ENCODE measurements around the gene USP40.
"Not testable (repeated sequence)": the region's sequence is repeated elsewhere in the genome, so short reads cannot be mapped to it uniquely, and the experiment has no call there.

The USP40 gene

DNA sequence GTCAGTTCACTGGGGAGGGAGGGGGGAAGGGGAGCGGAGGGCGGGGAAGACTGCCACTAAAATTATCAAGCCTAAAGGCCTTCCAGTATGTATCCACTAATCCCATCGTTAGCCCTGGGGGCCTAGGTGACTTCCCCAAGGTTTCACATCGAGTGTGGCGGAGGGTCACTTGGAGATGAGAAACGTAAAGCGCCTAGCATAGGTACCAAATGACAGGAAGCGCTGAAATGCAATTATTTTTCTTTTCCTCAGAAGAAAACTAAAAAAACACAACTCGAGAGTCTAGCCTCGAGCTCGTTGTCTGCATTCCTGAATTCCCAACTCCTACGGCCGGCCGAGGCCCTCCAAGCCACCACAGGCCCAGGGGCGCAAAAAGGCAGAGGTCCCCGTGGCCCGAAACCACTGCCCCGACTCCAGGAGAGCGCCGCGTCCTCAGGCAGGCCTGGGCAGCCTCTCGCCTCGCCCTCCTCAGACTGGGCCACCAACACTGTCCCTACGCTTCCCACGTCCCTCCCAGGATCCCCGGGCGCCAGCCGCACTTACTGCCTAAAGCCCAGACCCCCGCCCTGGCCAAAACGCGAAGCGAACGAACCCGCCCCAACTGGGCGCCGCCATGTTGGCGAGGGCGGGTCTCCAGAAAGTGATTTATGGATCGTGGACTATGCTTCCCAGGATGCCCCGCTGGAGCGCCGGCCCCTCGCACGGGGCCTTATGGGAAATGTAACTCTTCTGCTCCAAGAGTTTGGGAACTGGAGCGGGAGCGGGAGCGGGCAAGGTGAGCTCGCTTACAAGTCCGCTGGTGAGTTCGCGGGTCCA is at the start of gene USP40:
Gene USP40 (minus strand): TSS at position 642 of the 816 bp plus-strand sequence. CDS start 1,228 bp downstream, outside the sequence.
- no peaks in the 10 kb centered on the region for H3K27me3 ChIP-seq (ENCODE audit: control insufficient read depth in 1 of 2, insufficient read depth in 2 of 2, low read length in 2 of 2)
- no peaks in the 10 kb centered on the region for H3K36me3 ChIP-seq (ENCODE audit: control insufficient read depth in 2 of 2, insufficient read depth in 2 of 2, low read length in 2 of 2)
- no peaks in the 10 kb centered on the region for H3K9me3 ChIP-seq (ENCODE audit: control insufficient read depth in 2 of 2, low read length in 2 of 2)
- H3K4me1 ChIP-seq (ENCODE audit: control insufficient read depth, insufficient read depth, low read length) = no peaks in the 10 kb centered on the region
- peak within 1 kb of the TSS; percentile 99 to 100 for H3K9ac ChIP-seq (ENCODE audit: low read length in 2 of 2)
- peak within 1 kb of the TSS; percentile 94 for H3K27ac ChIP-seq (ENCODE audit: low read length)
- H3K4me3 ChIP-seq (ENCODE audit: low read length in 2 of 2) = peak within 1 kb of the TSS; percentile 98

DNA sequence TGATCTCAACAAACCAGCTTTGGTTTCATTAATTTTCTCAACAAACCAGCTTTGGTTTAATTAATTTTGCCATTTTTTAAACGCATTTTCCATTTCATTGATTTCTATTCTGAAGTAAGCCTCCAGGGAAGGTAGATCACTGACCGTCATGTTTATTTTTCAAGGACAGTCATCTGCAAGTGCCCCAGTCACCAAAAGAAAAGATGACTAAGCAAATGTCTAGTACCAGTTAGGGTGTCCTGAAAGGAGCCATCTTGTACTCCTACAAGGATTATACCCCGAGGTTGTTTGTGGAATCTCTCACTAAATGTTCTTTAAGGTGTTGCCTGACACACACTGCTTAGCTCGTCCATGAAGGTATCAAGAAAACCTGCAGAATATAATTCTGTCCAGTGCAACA is 44.7 kb upstream of the USP40 start:
- no peaks in the 10 kb centered on the region for H3K36me3 ChIP-seq (ENCODE audit: control insufficient read depth in 2 of 2, insufficient read depth in 2 of 2, low read length in 2 of 2)
- no peaks in the 10 kb centered on the region for H3K9me3 ChIP-seq (ENCODE audit: control insufficient read depth in 2 of 2, low read length in 2 of 2)
- H3K4me3 ChIP-seq (ENCODE audit: low read length in 2 of 2) = no peak overlapping the region
- no peak overlapping the region for H3K27ac ChIP-seq (ENCODE audit: low read length)
- H3K9ac ChIP-seq (ENCODE audit: low read length in 2 of 2) = no peak overlapping the region
- H3K27me3 ChIP-seq (ENCODE audit: control insufficient read depth in 1 of 2, insufficient read depth in 2 of 2, low read length in 2 of 2) = no peaks in the 10 kb centered on the region
- no peaks in the 10 kb centered on the region for H3K4me1 ChIP-seq (ENCODE audit: control insufficient read depth, insufficient read depth, low read length)

DNA sequence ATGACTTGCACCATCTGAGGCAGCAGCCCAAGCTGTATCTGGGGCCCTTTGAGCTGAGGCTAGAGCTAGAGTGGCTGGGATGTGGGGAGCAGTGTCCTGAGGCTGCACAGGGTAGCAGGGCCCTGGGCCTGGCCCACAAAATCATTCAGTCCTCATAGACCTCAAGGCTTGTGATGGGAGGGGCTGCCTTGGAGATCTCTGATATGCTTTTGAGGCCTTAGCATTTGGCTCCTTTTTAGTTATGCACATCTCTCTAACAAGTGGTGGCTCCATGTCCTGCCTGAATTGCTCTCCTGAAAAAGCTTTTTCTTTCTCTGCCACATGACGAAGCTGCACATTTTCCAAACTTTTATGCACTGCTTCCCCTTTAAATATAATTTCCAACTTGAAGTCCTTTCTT is 39.1 kb upstream of the USP40 start:
- Histone ChIP-seq H3K27ac (ENCODE audit: low read length) (no peak overlapping the region), H3K27me3 (ENCODE audit: control insufficient read depth in 1 of 2, insufficient read depth in 2 of 2, low read length in 2 of 2) (no peaks in the 10 kb centered on the region), H3K36me3 (ENCODE audit: control insufficient read depth in 2 of 2, insufficient read depth in 2 of 2, low read length in 2 of 2) (no peaks in the 10 kb centered on the region), H3K9me3 (ENCODE audit: control insufficient read depth in 2 of 2, low read length in 2 of 2) (no peaks in the 10 kb centered on the region), H3K4me1 (ENCODE audit: control insufficient read depth, insufficient read depth, low read length) (peaks cover 2% of the 10 kb centered on the region), H3K4me3 (ENCODE audit: low read length in 2 of 2) (no peak overlapping the region), H3K9ac (ENCODE audit: low read length in 2 of 2) (no peak overlapping the region)

DNA sequence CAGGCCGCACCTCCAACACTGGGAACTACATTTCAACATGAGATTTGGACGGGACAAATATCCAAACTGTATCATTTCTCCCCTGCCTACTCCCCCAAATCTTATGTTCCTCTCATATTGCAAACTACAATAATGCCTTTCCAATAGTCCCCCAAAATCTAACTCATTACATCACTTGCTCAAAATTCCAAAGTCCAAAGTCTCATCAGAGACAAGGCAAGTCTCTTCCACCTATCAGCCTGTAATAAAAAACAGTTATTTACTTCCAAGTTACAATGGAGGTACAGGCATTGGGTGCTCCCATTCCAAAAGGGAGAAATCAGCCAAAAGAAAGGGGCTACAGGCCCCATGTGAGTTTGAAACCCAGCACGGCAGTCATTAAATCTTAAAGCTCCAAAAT is 38.2 kb upstream of the USP40 start:
- no peak overlapping the region for H3K27ac ChIP-seq (ENCODE audit: low read length)
- peaks cover 0 to 2% of the 10 kb centered on the region in 2 donors for H3K27me3 ChIP-seq (ENCODE audit: control insufficient read depth in 1 of 2, insufficient read depth in 2 of 2, low read length in 2 of 2)
- no peaks in the 10 kb centered on the region for H3K36me3 ChIP-seq (ENCODE audit: control insufficient read depth in 2 of 2, insufficient read depth in 2 of 2, low read length in 2 of 2)
- H3K9ac ChIP-seq (ENCODE audit: low read length in 2 of 2) = no peak overlapping the region
- H3K4me1 ChIP-seq (ENCODE audit: control insufficient read depth, insufficient read depth, low read length) = peaks cover 2% of the 10 kb centered on the region
- no peak overlapping the region for H3K4me3 ChIP-seq (ENCODE audit: low read length in 2 of 2)
- H3K9me3 ChIP-seq (ENCODE audit: control insufficient read depth in 2 of 2, low read length in 2 of 2) = no peaks in the 10 kb centered on the region

- H3K4me1 ChIP-seq (ENCODE audit: control insufficient read depth, insufficient read depth, low read length) = peaks cover 2% of the 10 kb centered on the region
- H3K27ac ChIP-seq (ENCODE audit: low read length) = no peak overlapping the region
- H3K9me3 ChIP-seq (ENCODE audit: control insufficient read depth in 2 of 2, low read length in 2 of 2) = no peaks in the 10 kb centered on the region
- H3K4me3 ChIP-seq (ENCODE audit: low read length in 2 of 2) = no peak overlapping the region
- peaks cover 0 to 2% of the 10 kb centered on the region in 2 donors for H3K27me3 ChIP-seq (ENCODE audit: control insufficient read depth in 1 of 2, insufficient read depth in 2 of 2, low read length in 2 of 2)
- H3K36me3 ChIP-seq (ENCODE audit: control insufficient read depth in 2 of 2, insufficient read depth in 2 of 2, low read length in 2 of 2) = no peaks in the 10 kb centered on the region
- H3K9ac ChIP-seq (ENCODE audit: low read length in 2 of 2) = no peak overlapping the region
These were observed 36.9 kb upstream of the USP40 start for GRCh38 chr2:233603520-233603919.

- Histone ChIP-seq H3K4me1 (ENCODE audit: control insufficient read depth, insufficient read depth, low read length) (peaks cover 2% of the 10 kb centered on the region), H3K36me3 (ENCODE audit: control insufficient read depth in 2 of 2, insufficient read depth in 2 of 2, low read length in 2 of 2) (no peaks in the 10 kb centered on the region), H3K27ac (ENCODE audit: low read length) (no peak overlapping the region), H3K9me3 (ENCODE audit: control insufficient read depth in 2 of 2, low read length in 2 of 2) (no peaks in the 10 kb centered on the region), H3K27me3 (ENCODE audit: control insufficient read depth in 1 of 2, insufficient read depth in 2 of 2, low read length in 2 of 2) (peaks cover 0 to 2% of the 10 kb centered on the region in 2 donors), H3K9ac (ENCODE audit: low read length in 2 of 2) (no peak overlapping the region), H3K4me3 (ENCODE audit: low read length in 2 of 2) (no peak overlapping the region)
These were observed 35.5 kb upstream of the USP40 start for GRCh38 chr2:233602076-233602475.

DNA sequence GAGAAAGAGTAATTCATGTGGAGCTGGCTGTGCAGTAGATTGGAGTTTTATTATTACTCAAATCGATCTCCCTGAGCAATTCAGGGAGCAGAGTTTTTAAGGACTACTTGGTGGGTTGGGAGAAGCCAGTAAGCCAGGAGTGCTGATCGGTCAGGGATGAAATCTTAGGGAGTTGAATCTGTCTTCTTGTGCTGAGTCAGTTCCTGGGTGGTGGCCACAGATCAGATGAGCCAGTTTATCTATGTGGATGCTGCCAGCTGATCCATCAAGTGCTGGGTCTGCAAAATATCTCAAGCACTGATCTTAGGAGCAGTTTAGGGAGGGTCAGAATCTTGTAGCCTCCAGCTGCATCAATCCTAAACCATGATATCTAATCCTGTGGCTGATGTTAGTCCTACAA is 33.8 kb upstream of the USP40 start:
- Histone ChIP-seq H3K36me3 (ENCODE audit: control insufficient read depth in 2 of 2, insufficient read depth in 2 of 2, low read length in 2 of 2) (no peaks in the 10 kb centered on the region), H3K27ac (ENCODE audit: low read length) (no peak overlapping the region), H3K27me3 (ENCODE audit: control insufficient read depth in 1 of 2, insufficient read depth in 2 of 2, low read length in 2 of 2) (peaks cover 0 to 2% of the 10 kb centered on the region in 2 donors), H3K9me3 (ENCODE audit: control insufficient read depth in 2 of 2, low read length in 2 of 2) (no peaks in the 10 kb centered on the region), H3K4me1 (ENCODE audit: control insufficient read depth, insufficient read depth, low read length) (peaks cover 2% of the 10 kb centered on the region), H3K9ac (ENCODE audit: low read length in 2 of 2) (no peak overlapping the region), H3K4me3 (ENCODE audit: low read length in 2 of 2) (no peak overlapping the region)

DNA sequence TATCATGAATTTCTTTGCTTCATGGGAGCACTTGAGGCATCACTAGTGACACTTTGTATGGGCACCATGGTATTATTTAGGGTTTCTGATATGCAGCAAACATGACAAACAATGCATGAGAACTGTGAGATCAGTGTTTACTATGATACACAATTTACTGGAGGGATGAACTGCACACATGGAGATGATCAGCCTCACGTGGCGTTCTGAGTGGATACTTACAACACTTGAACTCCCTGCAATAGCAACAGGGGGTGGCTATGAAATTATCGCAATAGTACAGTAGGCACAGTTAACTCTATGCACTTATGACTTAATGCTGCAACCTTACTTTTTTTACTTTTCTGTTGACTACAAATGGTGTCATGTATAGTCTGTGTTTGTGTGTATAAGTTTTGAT is 32.4 kb upstream of the USP40 start:
- peaks cover 0 to 2% of the 10 kb centered on the region in 2 donors for H3K27me3 ChIP-seq (ENCODE audit: control insufficient read depth in 1 of 2, insufficient read depth in 2 of 2, low read length in 2 of 2)
- no peaks in the 10 kb centered on the region for H3K36me3 ChIP-seq (ENCODE audit: control insufficient read depth in 2 of 2, insufficient read depth in 2 of 2, low read length in 2 of 2)
- H3K9ac ChIP-seq (ENCODE audit: low read length in 2 of 2) = no peak overlapping the region
- no peaks in the 10 kb centered on the region for H3K9me3 ChIP-seq (ENCODE audit: control insufficient read depth in 2 of 2, low read length in 2 of 2)
- no peak overlapping the region for H3K27ac ChIP-seq (ENCODE audit: low read length)
- H3K4me1 ChIP-seq (ENCODE audit: control insufficient read depth, insufficient read depth, low read length) = peaks cover 2% of the 10 kb centered on the region
- H3K4me3 ChIP-seq (ENCODE audit: low read length in 2 of 2) = no peak overlapping the region

DNA sequence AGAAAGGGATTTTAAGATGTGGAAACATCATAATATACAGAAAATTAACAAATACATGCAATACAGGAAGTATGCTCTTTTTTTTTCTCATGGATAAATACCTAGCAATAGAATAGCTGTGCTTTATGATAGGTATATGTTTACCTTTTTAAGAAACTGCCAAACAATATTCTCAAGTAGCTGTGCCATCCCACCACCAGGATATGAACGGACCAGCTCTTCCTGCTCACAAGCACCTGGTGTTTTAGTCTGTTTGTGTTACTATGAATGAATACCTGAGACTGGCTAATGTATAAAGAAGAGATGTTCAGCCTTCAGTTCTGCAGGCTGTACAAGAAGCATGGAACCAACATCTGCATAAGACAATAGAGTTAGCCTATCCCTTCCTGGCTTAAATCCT is 30.9 kb upstream of the USP40 start:
- no peaks in the 10 kb centered on the region for H3K9me3 ChIP-seq (ENCODE audit: control insufficient read depth in 2 of 2, low read length in 2 of 2)
- no peak overlapping the region for H3K4me3 ChIP-seq (ENCODE audit: low read length in 2 of 2)
- no peaks in the 10 kb centered on the region for H3K36me3 ChIP-seq (ENCODE audit: control insufficient read depth in 2 of 2, insufficient read depth in 2 of 2, low read length in 2 of 2)
- no peaks in the 10 kb centered on the region for H3K4me1 ChIP-seq (ENCODE audit: control insufficient read depth, insufficient read depth, low read length)
- peaks cover 0 to 2% of the 10 kb centered on the region in 2 donors for H3K27me3 ChIP-seq (ENCODE audit: control insufficient read depth in 1 of 2, insufficient read depth in 2 of 2, low read length in 2 of 2)
- H3K27ac ChIP-seq (ENCODE audit: low read length) = no peak overlapping the region
- H3K9ac ChIP-seq (ENCODE audit: low read length in 2 of 2) = no peak overlapping the region

- H3K4me1 ChIP-seq (ENCODE audit: control insufficient read depth, insufficient read depth, low read length) = no peaks in the 10 kb centered on the region
- H3K27me3 ChIP-seq (ENCODE audit: control insufficient read depth in 1 of 2, insufficient read depth in 2 of 2, low read length in 2 of 2) = peaks cover 0 to 2% of the 10 kb centered on the region in 2 donors
- H3K4me3 ChIP-seq (ENCODE audit: low read length in 2 of 2) = no peak overlapping the region
- no peaks in the 10 kb centered on the region for H3K9me3 ChIP-seq (ENCODE audit: control insufficient read depth in 2 of 2, low read length in 2 of 2)
- H3K27ac ChIP-seq (ENCODE audit: low read length) = no peak overlapping the region
- H3K9ac ChIP-seq (ENCODE audit: low read length in 2 of 2) = no peak overlapping the region
- H3K36me3 ChIP-seq (ENCODE audit: control insufficient read depth in 2 of 2, insufficient read depth in 2 of 2, low read length in 2 of 2) = no peaks in the 10 kb centered on the region
These were observed 26.6 kb upstream of the USP40 start for GRCh38 chr2:233593201-233593600.

GRCh38 chr2:233592706-233593105 is 26.1 kb upstream of the USP40 start:
- not testable (repeated sequence) for H3K36me3 ChIP-seq (ENCODE audit: control insufficient read depth in 2 of 2, insufficient read depth in 2 of 2, low read length in 2 of 2); H3K27me3 ChIP-seq (ENCODE audit: control insufficient read depth in 1 of 2, insufficient read depth in 2 of 2, low read length in 2 of 2); H3K27ac ChIP-seq (ENCODE audit: low read length); H3K4me3 ChIP-seq (ENCODE audit: low read length in 2 of 2); H3K9ac ChIP-seq (ENCODE audit: low read length in 2 of 2); H3K4me1 ChIP-seq (ENCODE audit: control insufficient read depth, insufficient read depth, low read length); H3K9me3 ChIP-seq (ENCODE audit: control insufficient read depth in 2 of 2, low read length in 2 of 2)

Data from stomach smooth muscle (tissue), 2 donors.